Epidermal melanocyte (primary cell): Measurements from ENCODE around the gene SIMC1.

Experiments
- DNase-seq: peaks from one replicate; pipeline ENCODE4 v3.0.0; 2011; ENCODE audit warnings: low spot score; ENCODE audit not compliant: insufficient read length

The SIMC1 gene

GRCh38 chr5:176387384-176387925 lies 149.2 kb downstream of the SIMC1 start:
- no peak for DNase-seq

GRCh38 chr5:176388003-176388443 lies 149.8 kb downstream of the SIMC1 start:
- no peak for DNase-seq

- DNase-seq = peak; percentile 97
Measured at GRCh38 chr5:176388444-176389134, 150.4 kb downstream of the SIMC1 start, which contains the start of the genes HIGD2A and NOP16. Gene HIGD2A, plus strand, starts transcription at chr5:176388751. Its CDS starts 69 bp downstream, at chr5:176388820. Gene NOP16, minus strand, starts transcription at chr5:176388598. Its CDS starts 59 bp downstream, at chr5:176388539.

- no peak for DNase-seq
Measured at GRCh38 chr5:176389135-176390123, 151.2 kb downstream of the SIMC1 start.

GRCh38 chr5:176391479-176391878 lies 153.3 kb downstream of the SIMC1 start:
- no peak for DNase-seq

GRCh38 chr5:176391999-176392398 lies 153.8 kb downstream of the SIMC1 start:
- no peak for DNase-seq

- no peak for DNase-seq
Measured at GRCh38 chr5:176392526-176392925, 154.3 kb downstream of the SIMC1 start.

GRCh38 chr5:176394096-176394495 lies 155.9 kb downstream of the SIMC1 start:
- no peak for DNase-seq

- no peak for DNase-seq
Measured at GRCh38 chr5:176394881-176395675, 156.9 kb downstream of the SIMC1 start.
